HG03175 (cell line): ENCODE results near the gene FGFR2.

ENCODE experiments used
- ATAC-seq: cut with Tn5 transposase; IDR thresholded peaks from one replicate; pipeline ENCODE4 v1.9.1; 2021; ENCODE audit warnings: mild to moderate bottlenecking, moderate library complexity; ENCODE audit not compliant: unreplicated experiment

The FGFR2 gene

GRCh38 chr10:121610798-121611323 lies 12.6 kb upstream of the FGFR2 start:
- ATAC-seq = no peak

GRCh38 chr10:121609426-121610380 lies 11.5 kb upstream of the FGFR2 start:
- ATAC-seq = no peak

- ATAC-seq = no peak
Observed at GRCh38 chr10:121608469-121609190, 10.4 kb upstream of the FGFR2 start.

GRCh38 chr10:121607310-121608055 lies 9.2 kb upstream of the FGFR2 start:
- ATAC-seq = no peak

DNA sequence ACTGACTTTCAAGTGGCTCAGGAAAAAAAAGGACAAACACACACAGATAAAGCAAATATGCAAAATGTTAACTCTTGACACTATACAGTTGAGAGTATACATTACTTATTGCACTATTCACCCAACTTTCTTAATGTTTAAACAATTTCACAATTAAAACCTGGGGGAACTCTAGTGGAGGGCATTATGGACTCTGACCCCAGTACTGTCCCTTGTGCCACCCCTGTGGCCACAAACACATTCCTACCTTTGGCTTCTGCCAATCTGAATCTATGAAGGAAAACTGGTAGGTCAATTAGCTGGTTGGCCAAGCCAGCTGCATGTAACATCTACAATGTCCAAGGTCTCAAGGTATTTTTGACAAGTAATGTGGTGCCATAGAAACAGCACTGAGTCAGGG lies 7.5 kb upstream of the FGFR2 start:
- no peak for ATAC-seq

DNA sequence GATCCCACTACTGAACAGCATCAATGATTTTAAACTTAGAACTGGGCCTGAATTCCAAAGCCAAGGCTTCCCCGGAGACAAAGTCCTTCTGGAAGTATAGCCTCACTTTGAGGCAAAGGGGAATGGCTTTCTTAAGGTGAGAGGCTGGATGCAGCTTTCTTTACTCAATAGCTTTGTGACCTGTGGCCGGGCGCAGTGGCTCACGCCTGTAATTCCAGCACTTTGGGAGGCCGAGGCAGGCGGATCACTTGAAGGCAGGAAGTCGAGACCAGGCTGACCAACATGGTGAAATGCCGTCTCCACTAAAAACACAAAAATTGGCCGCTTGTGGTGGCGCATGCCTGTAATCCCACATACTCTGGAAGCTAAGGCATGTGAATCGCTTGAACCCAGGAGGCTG lies 3.2 kb upstream of the FGFR2 start:
- ATAC-seq = no peak

DNA sequence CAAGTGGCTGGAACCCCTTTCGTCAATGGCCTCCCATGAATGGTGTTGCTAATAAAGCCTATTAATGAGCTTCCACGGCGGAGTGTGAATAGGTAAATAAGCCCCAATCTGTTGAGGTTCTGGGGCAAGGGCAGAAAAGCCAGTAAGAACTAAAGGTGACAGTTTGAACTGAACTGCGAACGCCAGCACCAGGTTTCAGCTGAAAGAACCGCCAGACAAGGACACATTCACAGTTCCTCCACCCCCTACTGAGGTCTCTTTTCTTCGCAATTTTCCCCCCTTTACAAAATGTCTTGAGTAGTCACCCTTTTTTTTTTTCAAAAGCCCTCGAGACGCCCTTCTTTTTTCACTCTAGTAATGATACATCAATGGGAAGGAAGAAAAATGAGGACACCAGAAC lies 2.4 kb upstream of the FGFR2 start:
- no peak for ATAC-seq

DNA sequence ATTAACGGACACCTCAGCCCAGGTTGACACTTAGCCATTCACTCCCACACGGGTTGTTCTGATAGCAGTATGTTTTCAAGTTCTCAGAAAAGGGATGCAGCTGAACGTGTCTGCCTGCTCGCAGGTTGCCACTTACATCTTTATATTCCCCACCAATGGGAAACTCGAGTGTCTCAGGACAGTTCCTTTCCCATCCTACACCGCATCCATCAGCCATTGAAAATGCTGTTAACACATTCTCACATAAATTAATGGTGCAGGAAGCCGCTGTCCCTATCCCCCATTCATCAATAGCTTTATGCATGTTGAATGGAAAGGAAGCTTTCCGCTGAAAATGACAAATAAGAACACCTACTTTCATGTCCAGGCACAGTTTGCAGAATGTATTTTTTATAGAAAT lies 1.7 kb upstream of the FGFR2 start:
- ATAC-seq = no peak

DNA sequence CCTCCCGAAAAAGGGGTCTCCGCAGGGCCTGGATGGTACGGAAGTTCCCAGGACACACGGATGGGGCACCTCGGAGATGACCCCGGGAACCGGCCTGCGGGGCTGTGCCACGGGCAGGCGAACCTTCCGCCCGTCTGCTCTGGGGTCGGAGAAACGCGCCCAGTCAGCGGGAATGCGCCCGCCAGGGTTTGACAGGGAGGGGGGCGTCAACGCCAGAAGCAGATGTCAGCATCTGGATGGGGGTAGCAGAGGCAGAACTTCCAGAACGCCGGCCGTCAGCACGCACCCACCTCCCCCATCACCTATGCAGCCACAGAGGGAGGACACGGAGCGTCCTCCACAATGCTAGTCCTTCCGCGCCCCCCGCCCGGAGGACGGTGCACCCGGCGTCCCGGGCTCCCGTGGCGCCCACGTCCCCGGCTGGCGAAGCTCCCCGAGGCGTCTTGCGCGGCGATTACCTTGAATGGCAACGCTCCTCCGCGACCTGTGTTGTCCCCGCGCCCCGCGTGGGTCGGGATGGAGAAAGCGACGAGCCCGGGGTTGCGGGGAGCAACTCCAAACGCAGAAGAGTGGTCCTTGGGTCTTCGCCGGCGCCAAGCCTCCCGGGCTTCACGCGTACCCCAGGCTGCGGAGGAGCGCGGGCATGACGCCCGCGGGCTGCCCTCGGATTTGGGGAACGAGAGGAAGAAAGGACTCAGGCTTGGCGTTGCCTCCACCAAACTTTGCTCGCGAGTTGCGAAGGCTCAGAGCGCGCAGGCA lies 561 bp downstream of the FGFR2 start:
- ATAC-seq = no peak

DNA sequence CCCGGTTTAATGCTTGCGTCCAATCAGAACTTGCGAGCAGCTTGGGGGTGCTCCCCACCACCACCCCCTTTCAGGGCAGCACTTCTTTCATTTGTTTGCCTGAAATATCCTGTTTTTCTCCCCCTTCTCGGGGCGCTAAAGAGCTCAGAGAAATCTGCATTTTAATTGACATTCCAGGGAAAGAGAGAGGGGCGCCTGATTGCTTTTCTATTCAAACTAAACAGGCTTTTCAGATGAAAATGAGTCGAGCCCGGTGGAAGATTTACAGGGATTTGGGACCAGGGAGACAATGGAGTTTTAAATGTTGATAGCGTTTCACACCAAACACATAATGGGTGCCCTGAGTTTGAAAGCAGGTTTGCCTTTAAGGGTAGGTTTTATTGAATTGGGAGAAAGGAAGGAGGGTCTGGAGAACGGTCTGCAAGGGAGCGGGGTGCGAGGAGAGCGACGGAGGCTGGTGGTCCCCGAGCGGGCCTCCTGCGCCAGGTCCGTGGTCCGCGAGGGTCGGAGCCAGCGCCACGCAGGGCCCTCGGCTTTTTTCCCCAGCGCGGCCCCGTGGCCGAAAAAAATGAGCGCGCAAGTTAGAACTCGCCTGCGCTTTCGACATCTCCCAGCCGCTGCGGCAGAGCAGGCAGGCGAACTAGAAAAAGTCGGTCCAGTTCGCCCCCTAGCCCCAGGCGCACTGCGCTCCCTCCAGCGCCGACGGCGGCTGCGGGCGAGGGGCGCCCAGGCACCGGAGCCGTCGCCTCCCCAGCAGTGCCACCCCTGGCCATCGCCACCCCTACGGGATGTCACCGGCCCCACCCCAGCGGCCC lies 1.3 kb downstream of the FGFR2 start:
- ATAC-seq = no peak

GRCh38 chr10:121595806-121596688 lies 2.2 kb downstream of the FGFR2 start:
- ATAC-seq = no peak

- ATAC-seq = no peak
Observed at GRCh38 chr10:121595351-121595805, 2.9 kb downstream of the FGFR2 start.

- ATAC-seq = no peak
Observed at GRCh38 chr10:121594623-121595350, 3.5 kb downstream of the FGFR2 start.

GRCh38 chr10:121594076-121594475 lies 4.2 kb downstream of the FGFR2 start:
- no peak for ATAC-seq

DNA sequence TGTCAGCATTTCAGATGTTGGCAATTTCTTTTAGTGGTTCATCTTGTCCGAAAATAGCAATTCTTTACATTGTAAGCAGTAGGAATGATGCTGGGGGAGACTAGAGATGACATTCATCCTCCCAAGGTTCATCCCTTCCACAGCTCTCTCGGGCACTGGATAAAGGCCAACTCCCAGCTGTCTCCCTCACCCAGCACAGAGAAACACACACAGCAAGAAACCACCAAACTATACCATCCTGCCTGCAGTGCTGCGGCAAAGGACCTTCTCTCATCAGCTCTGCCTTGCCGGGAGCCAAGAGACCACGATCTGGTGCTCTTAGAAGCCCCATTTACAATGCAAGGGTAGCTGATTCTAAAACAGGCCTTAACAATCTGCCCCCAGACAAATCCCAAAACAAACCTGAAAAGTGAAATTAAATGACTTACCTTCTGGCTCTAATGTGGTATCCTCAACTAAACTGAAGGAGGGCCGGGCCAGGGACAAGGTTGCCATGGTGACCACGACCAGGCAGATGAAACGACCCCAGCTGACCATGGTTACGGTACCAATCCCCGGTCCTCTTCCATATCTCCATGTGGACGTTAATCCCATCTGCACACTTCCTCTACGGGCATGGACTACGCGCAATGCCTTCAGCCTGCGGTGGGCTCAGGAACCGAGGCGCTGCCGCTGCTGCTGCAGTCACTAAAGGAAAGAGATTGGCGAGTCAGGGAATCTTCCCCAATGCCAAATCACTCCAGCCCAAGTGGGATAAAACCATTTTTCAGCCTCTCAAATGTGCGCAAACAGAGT lies 4.8 kb downstream of the FGFR2 start:
- no peak for ATAC-seq

DNA sequence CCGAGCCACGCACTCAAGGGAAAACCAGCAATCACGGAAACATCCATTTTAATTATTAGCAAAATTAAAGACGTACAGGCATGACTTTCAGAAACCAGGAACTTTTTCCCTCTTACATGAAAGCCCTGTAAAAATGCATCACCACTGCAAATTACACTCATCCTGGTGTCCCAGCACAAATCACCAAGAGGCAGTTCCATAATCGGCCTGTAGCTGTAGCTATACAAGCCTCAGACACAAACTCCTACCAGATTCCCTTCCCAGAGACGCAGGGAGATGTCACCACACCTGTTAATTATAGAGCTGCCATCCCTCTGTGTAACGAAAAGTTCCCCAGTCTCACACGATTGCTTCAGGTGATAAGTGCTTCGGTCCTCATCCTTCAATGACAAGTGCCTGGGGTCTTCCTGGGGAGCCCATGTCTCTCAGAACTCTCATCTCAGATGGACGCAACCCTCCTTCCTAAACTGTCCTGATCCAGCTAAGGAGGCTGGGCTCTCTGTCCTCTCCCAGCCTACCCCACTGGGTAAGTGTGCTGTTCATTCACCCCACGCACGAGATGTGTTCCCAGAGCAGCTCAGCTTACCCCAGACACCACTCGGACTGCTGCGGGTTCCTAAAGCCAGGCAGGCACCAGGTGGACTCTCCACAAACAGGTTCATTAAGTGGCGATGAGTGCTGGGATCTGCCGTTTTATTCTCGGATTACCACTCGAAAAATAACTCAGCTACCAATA lies 5.9 kb downstream of the FGFR2 start:
- ATAC-seq = no peak
